Measurements from ENCODE around the gene QKI.

Gene QKI

DNA sequence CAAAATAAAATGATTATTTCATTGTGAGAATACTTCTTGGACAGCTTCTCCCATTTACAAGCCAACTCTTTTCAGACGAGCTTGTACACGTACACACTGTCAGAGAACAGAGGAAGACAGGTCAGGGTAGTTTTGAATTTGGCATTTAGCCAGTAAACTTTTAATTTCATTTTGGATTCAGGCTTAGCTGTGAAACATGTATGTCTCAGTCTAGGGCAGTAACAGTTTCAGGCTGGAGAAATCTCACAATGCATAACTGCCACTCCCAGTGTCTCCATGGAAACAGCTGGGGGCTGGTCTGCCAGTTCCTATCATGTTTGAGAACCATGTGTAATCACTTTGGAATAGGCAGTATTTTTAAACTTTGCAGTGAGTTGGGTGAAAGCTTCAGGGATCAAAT, 22.0 kb upstream of the QKI start:
- no peak for FAIRE-seq
- DNase-seq (ENCODE audit: insufficient read length, low spot score), result no peak
- TF ChIP-seq, protein P1, sequence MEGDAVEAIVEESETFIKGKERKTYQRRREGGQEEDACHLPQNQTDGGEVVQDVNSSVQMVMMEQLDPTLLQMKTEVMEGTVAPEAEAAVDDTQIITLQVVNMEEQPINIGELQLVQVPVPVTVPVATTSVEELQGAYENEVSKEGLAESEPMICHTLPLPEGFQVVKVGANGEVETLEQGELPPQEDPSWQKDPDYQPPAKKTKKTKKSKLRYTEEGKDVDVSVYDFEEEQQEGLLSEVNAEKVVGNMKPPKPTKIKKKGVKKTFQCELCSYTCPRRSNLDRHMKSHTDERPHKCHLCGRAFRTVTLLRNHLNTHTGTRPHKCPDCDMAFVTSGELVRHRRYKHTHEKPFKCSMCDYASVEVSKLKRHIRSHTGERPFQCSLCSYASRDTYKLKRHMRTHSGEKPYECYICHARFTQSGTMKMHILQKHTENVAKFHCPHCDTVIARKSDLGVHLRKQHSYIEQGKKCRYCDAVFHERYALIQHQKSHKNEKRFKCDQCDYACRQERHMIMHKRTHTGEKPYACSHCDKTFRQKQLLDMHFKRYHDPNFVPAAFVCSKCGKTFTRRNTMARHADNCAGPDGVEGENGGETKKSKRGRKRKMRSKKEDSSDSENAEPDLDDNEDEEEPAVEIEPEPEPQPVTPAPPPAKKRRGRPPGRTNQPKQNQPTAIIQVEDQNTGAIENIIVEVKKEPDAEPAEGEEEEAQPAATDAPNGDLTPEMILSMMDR (IDR thresholded peaks at IDR 0.05; ENCODE audit: insufficient read depth, missing control alignments), result no peak

DNA sequence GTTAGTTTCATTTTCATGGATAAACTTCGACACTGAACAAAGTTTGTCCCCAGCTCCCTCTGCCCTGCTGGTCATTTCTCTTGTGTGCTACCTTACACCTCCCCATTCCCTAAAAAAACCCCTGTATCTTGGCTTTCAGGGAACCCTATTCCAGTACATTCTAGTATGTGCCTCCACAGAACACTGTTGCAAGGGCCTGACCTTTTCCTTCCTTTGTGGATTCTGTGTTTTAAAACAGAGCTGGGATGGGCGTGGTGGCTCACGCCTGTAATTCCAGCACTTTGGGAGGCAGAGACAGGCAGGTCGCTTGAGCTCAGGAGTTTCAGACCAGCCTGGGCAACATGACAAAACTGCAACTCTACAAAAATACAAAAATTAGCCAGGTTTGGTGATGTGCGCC, 20.6 kb upstream of the QKI start:
- TF ChIP-seq, protein P1 (IDR thresholded peaks at IDR 0.05; ENCODE audit: insufficient read depth, missing control alignments), result no peak
- DNase-seq (ENCODE audit: insufficient read length, low spot score) (no peak), FAIRE-seq (no peak)

DNA sequence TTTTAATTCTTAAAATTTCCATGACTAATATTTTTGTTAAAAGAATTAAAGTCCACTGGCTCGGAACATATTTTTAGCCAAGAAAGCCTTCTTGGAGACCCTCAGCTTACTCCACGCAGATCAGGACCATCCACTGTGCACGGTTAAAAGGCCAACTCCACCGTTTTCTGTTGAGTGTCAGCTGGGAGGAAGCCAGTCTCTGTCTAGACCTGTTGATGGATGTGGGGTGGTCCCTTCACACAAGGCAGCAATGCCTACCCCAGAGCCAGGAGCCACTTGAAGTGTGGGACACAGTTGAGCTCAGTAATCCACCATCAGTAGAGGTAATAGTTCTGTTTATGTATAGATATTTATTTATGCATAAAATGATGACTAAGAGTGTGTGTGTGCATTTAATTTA, 19.9 kb upstream of the QKI start:
- FAIRE-seq (no peak), DNase-seq (ENCODE audit: insufficient read length, low spot score) (no peak)
- TF ChIP-seq, protein P1 (IDR thresholded peaks at IDR 0.05; ENCODE audit: insufficient read depth, missing control alignments), result no peak

DNA sequence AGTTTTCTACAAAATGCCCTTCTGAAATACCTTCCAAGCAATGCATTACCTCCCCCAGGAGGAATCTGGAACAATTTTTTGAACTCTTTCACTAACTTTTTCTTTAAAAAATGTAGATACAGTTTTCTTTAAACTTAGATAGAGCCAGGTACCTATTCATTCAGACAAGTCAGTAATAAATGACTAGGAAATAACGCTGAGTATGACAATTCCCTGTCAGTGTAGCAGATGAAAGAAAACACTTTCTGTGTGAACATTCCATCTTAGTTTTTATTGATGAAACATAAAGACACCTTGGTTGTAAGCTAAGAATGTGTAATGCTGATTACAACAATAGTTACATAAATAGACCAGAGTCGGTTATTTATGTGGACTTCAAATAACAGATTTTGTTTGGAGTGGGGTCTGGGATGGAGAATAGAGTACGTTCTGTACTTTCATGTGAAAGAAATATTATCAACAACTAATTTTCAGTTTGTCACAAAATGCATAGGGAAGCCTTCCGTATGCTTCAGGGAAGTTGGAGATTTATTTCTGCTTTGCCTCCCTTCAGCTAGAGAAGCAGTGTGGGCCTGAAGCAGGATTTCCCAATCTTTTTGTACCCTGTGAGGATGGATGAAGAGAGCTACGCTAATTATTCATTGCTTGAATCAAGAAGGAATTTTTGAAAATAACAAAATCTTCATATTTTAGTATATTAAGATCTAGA, 19.2 kb upstream of the QKI start:
- DNase-seq (ENCODE audit: insufficient read length, low spot score) (no peak), FAIRE-seq (no peak)
- TF ChIP-seq, protein P1 (IDR thresholded peaks at IDR 0.05; ENCODE audit: insufficient read depth, missing control alignments), result no peak

DNA sequence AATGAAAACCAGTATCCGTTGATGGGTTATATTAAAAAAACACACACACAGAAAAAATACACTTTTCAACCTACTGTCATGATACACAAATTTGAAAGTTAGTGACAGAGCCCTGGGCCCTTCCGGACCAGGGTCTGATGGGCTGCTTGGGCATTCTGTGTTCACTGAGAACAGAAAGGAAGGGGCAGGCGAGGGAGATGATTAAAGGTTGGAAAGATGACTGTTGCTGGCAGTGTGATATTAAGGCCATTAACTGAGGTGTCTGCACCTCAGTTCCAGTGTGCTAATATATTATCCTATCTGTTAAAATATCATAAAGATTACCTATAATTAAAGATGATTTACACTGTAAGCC, 18.7 kb upstream of the QKI start:
- TF ChIP-seq, protein P1 (IDR thresholded peaks at IDR 0.05; ENCODE audit: insufficient read depth, missing control alignments), result no peak
- FAIRE-seq, result no peak
- DNase-seq (ENCODE audit: insufficient read length, low spot score), result no peak

DNA sequence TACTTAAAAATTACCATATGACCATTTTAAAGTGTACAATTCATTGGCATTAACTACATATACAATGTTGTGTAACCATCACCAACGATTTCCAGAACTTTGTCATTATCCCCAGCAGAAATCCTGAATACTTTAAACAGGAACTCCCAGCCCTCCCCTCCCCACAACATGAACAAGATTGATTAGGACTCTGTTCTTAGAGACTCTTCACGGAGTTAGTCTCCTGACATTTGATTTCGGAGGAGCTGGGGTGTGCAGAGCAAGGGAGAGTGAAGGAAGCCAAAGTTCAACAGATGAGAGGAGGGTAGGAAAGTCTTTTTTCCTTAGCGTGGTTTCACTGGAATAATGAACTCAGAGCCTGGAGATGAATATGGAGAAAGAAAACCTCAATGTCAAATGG, 17.2 kb upstream of the QKI start:
- TF ChIP-seq, protein P1 (IDR thresholded peaks at IDR 0.05; ENCODE audit: insufficient read depth, missing control alignments), result no peak
- FAIRE-seq, result no peak
- DNase-seq (ENCODE audit: insufficient read length, low spot score), result no peak

DNA sequence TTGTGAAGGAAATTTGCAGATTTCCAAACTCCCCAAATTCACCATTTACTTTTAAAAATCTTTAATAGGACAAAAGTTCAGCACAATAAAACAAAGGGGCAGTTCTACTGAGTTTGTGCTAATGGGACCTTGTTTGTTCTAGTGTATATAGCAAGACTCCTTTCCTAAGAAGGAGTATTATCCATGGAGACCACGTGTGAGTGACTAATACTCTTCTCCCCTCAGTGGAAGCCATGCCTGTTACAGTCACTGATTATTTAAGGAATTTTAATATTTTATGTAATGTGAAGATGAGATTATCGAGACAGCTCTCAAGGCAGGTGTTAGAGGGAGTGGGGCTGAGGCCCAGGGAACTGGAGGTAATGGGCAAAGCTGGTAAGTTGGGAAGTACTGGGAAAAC, 16.4 kb upstream of the QKI start:
- TF ChIP-seq, protein P1 (IDR thresholded peaks at IDR 0.05; ENCODE audit: insufficient read depth, missing control alignments), result no peak
- DNase-seq (ENCODE audit: insufficient read length, low spot score), result no peak
- no peak for FAIRE-seq
